ENCODE data around the gene SLC1A1.

SLC1A1 gene

GRCh38 chr9:4590430-4591122, 100.3 kb downstream of the SLC1A1 start:
- TF ChIP-seq CTCF (IDR thresholded peaks at IDR 0.05; ENCODE audit: low read depth, low read length) = no peak
- Histone ChIP-seq H3K4me3 (ENCODE audit: low read depth, low read length) (no peak overlapping the region), H3K27ac (no peak overlapping the region), H3K36me3 (no peaks in the 10 kb centered on the region), H3K27me3 (ENCODE audit: insufficient read depth, low read depth, severe bottlenecking) (no peaks in the 10 kb centered on the region), H3K9me3 (ENCODE audit: severe bottlenecking) (no peaks in the 10 kb centered on the region)
- no peak for DNase-seq

GRCh38 chr9:4591123-4591500, 100.8 kb downstream of the SLC1A1 start:
- Histone ChIP-seq H3K27ac (no peak overlapping the region), H3K4me3 (ENCODE audit: low read depth, low read length) (no peak overlapping the region), H3K27me3 (ENCODE audit: insufficient read depth, low read depth, severe bottlenecking) (no peaks in the 10 kb centered on the region), H3K9me3 (ENCODE audit: severe bottlenecking) (no peaks in the 10 kb centered on the region), H3K36me3 (no peaks in the 10 kb centered on the region)
- TF ChIP-seq CTCF (IDR thresholded peaks at IDR 0.05; ENCODE audit: low read depth, low read length) = no peak
- no peak for DNase-seq

GRCh38 chr9:4592295-4592694, 102.0 kb downstream of the SLC1A1 start:
- H3K27me3 ChIP-seq (ENCODE audit: insufficient read depth, low read depth, severe bottlenecking) = no peaks in the 10 kb centered on the region
- H3K9me3 ChIP-seq (ENCODE audit: severe bottlenecking) = no peaks in the 10 kb centered on the region
- TF ChIP-seq CTCF (IDR thresholded peaks at IDR 0.05; ENCODE audit: low read depth, low read length) = no peak
- no peak for DNase-seq
- H3K27ac ChIP-seq = no peak overlapping the region
- H3K4me3 ChIP-seq (ENCODE audit: low read depth, low read length) = no peak overlapping the region
- no peaks in the 10 kb centered on the region for H3K36me3 ChIP-seq

GRCh38 chr9:4592886-4593285, 102.6 kb downstream of the SLC1A1 start:
- DNase-seq = no peak
- no peaks in the 10 kb centered on the region for H3K9me3 ChIP-seq (ENCODE audit: severe bottlenecking)
- H3K27ac ChIP-seq = no peak overlapping the region
- H3K36me3 ChIP-seq = no peaks in the 10 kb centered on the region
- TF ChIP-seq CTCF (IDR thresholded peaks at IDR 0.05; ENCODE audit: low read depth, low read length) = no peak
- H3K4me3 ChIP-seq (ENCODE audit: low read depth, low read length) = no peak overlapping the region
- H3K27me3 ChIP-seq (ENCODE audit: insufficient read depth, low read depth, severe bottlenecking) = no peaks in the 10 kb centered on the region

- TF ChIP-seq CTCF (IDR thresholded peaks at IDR 0.05; ENCODE audit: low read depth, low read length) = no peak
- no peaks in the 10 kb centered on the region; the same call in 1 of the 2 replicates for H3K36me3 ChIP-seq
- DNase-seq = no peak
- H3K27me3 ChIP-seq (ENCODE audit: insufficient read depth, low read depth, severe bottlenecking) = no peaks in the 10 kb centered on the region
- no peaks in the 10 kb centered on the region for H3K9me3 ChIP-seq (ENCODE audit: severe bottlenecking)
- H3K4me3 ChIP-seq (ENCODE audit: low read depth, low read length) = no peak overlapping the region
- H3K27ac ChIP-seq = no peak overlapping the region
These were observed 104.3 kb downstream of the SLC1A1 start for GRCh38 chr9:4594545-4594944.

- TF ChIP-seq CTCF (IDR thresholded peaks at IDR 0.05; ENCODE audit: low read depth, low read length) = no peak
These were observed 104.7 kb downstream of the SLC1A1 start for GRCh38 chr9:4594994-4595393.

More at GRCh38 chr9:4594994-4595393, 104.7 kb downstream of the SLC1A1 start:
- Histone ChIP-seq H3K27me3 (ENCODE audit: insufficient read depth, low read depth, severe bottlenecking) (no peaks in the 10 kb centered on the region), H3K36me3 (no peaks in the 10 kb centered on the region; the same call in 1 of the 2 replicates), H3K4me3 (ENCODE audit: low read depth, low read length) (no peak overlapping the region), H3K27ac (no peak overlapping the region), H3K9me3 (ENCODE audit: severe bottlenecking) (no peaks in the 10 kb centered on the region)
- no peak for DNase-seq
